ENCODE measurements around the gene SLAIN2. TPM values are rescaled to one million over a fixed set of nuclear protein-coding genes. Genes with fewer than 3 reads are reported as not detected.

SLAIN2 gene
- total RNA-seq, 1 experiment from 2014 or later: 30.8 TPM

- no peak overlapping the region for H4K5ac ChIP-seq (ENCODE audit: insufficient read length, low read depth, low read length)
Observed at GRCh38 chr4:48380583-48381167, 39.3 kb downstream of the SLAIN2 start.

More at GRCh38 chr4:48380583-48381167, 39.3 kb downstream of the SLAIN2 start:
- H3K79me2 ChIP-seq (ENCODE audit: insufficient read depth, low read length): no peaks in the 10 kb centered on the region
- H3K23ac ChIP-seq (ENCODE audit: insufficient read length, low read depth, low read length): no peak overlapping the region
- H3K4me1 ChIP-seq (ENCODE audit: insufficient read depth, low read length): no peaks in the 10 kb centered on the region; the same call in 1 of the 2 replicates
- H4K8ac ChIP-seq (replicated peaks; ENCODE audit: insufficient read length, low read depth, low read length): no peak overlapping the region
- H2BK12ac ChIP-seq (ENCODE audit: insufficient read length, low read depth, low read length): no peak overlapping the region
- no peak overlapping the region for H3K4ac ChIP-seq (ENCODE audit: low read depth, low read length)
- no peak for DNase-seq
- no peak overlapping the region for H2BK120ac ChIP-seq (ENCODE audit: low read depth, low read length, poor library complexity, severe bottlenecking)
- H4K20me1 ChIP-seq (ENCODE audit: control insufficient read depth, insufficient read depth, insufficient read length): no peaks in the 10 kb centered on the region
- no CpG with 5 or more reads among the region's 1 CpG for WGBS (ENCODE audit: extremely low coverage, insufficient read length, low lambda C conversion rate)
- no peak overlapping the region for H2BK5ac ChIP-seq (ENCODE audit: insufficient read length, low read length)
- H3K18ac ChIP-seq (ENCODE audit: insufficient read length, low read depth, low read length): no peak overlapping the region
- H3K9me3 ChIP-seq (ENCODE audit: control insufficient read depth, low read depth, low read length): no peaks in the 10 kb centered on the region
- no peak overlapping the region for H3K56ac ChIP-seq (ENCODE audit: insufficient read length, low read depth, low read length)
- H3K27ac ChIP-seq (ENCODE audit: insufficient read length, low read depth, low read length): peak overlapping the region; percentile 23
- no peak overlapping the region for H2AFZ ChIP-seq (ENCODE audit: low read length)
- H3K79me1 ChIP-seq (ENCODE audit: insufficient read depth, low read depth, low read length, poor library complexity, severe bottlenecking): no peaks in the 10 kb centered on the region
- peaks cover 6 to 22% (median 15%) of the 10 kb centered on the region in 3 experiments; a peak in 6 of 7 replicates for H3K36me3 Mint-ChIP-seq (ENCODE audit: insufficient read depth in 1 of 3, low read depth in 3 of 3)
- no peak for TF ChIP-seq CTCF (conservative IDR thresholded peaks at IDR 0.05)
- H3K9ac ChIP-seq (ENCODE audit: extremely low read depth, insufficient read length, low read length): no peak overlapping the region
- no peak overlapping the region for H2AK5ac ChIP-seq (ENCODE audit: insufficient read length, low read length)
- peak overlapping the region in 2 of 3 experiments; percentile 86 to 92; a peak in 3 of 7 replicates for H3K27ac Mint-ChIP-seq
- no peaks in the 10 kb centered on the region for H3K27me3 Mint-ChIP-seq (ENCODE audit: low read depth)
- H3K14ac ChIP-seq (ENCODE audit: insufficient read depth, low read length): no peak overlapping the region
- H4K91ac ChIP-seq (ENCODE audit: insufficient read length, low read depth, low read length): no peak overlapping the region
- H3K23me2 ChIP-seq (ENCODE audit: insufficient read length, low read depth, low read length, poor library complexity, severe bottlenecking): no peaks in the 10 kb centered on the region
- H3K4me3 Mint-ChIP-seq: 0 out of 5 replicates have a peak overlapping the region, but pooled peaks of 1 of the 2 experiments have one; percentile 30
- H2BK15ac ChIP-seq (ENCODE audit: low read depth, low read length): no peak overlapping the region
- H3K9me3 Mint-ChIP-seq: no peaks in the 10 kb centered on the region
- no peak overlapping the region for H3T11ph ChIP-seq (ENCODE audit: low read length)
- H2BK20ac ChIP-seq (ENCODE audit: low read depth, low read length, poor library complexity, severe bottlenecking): no peak overlapping the region
- peaks cover 27 to 29% of the 10 kb centered on the region in 2 experiments for H3K4me1 Mint-ChIP-seq
- peak overlapping the region; percentile 18 for H3K4me2 ChIP-seq (ENCODE audit: insufficient read depth, insufficient read length, low read length)
- no peaks in the 10 kb centered on the region for H3K27me3 ChIP-seq (ENCODE audit: insufficient read depth, low read length)

All from H9 (cell line).